ENCODE measurements around the gene PRKG1.

Gene PRKG1

GRCh38 chr10:51214207-51215196, 140.2 kb downstream of the PRKG1 start:
- TF ChIP-seq CTCF (IDR thresholded peaks at IDR 0.05; ENCODE audit: insufficient read depth, low read depth, low read length, missing control alignments): no peak
- no peak for DNase-seq (ENCODE audit: low read depth)
- no peak overlapping the region for H3K4me3 ChIP-seq (ENCODE audit: low read depth, low read length)

- DNase-seq (ENCODE audit: low read depth): no peak
- H3K4me3 ChIP-seq (ENCODE audit: low read depth, low read length): no peak overlapping the region
- no peak for TF ChIP-seq CTCF (IDR thresholded peaks at IDR 0.05; ENCODE audit: insufficient read depth, low read depth, low read length, missing control alignments)
Measured at GRCh38 chr10:51215951-51216834, 141.9 kb downstream of the PRKG1 start.

- no peak overlapping the region for H3K4me3 ChIP-seq (ENCODE audit: low read depth, low read length)
- TF ChIP-seq CTCF (IDR thresholded peaks at IDR 0.05; ENCODE audit: insufficient read depth, low read depth, low read length, missing control alignments): no peak
- DNase-seq (ENCODE audit: low read depth): no peak
Measured at GRCh38 chr10:51217505-51217904, 143.2 kb downstream of the PRKG1 start.

GRCh38 chr10:51224671-51225161, 150.4 kb downstream of the PRKG1 start:
- DNase-seq (ENCODE audit: low read depth): no peak
- TF ChIP-seq CTCF (IDR thresholded peaks at IDR 0.05; ENCODE audit: insufficient read depth, low read depth, low read length, missing control alignments): no peak
- no peak overlapping the region for H3K4me3 ChIP-seq (ENCODE audit: low read depth, low read length)

GRCh38 chr10:51227897-51228713, 153.8 kb downstream of the PRKG1 start:
- TF ChIP-seq CTCF (IDR thresholded peaks at IDR 0.05; ENCODE audit: insufficient read depth, low read depth, low read length, missing control alignments): no peak
- H3K4me3 ChIP-seq (ENCODE audit: low read depth, low read length): no peak overlapping the region
- DNase-seq (ENCODE audit: low read depth): no peak

- no peak overlapping the region for H3K4me3 ChIP-seq (ENCODE audit: low read depth, low read length)
- DNase-seq (ENCODE audit: low read depth): no peak
- no peak for TF ChIP-seq CTCF (IDR thresholded peaks at IDR 0.05; ENCODE audit: insufficient read depth, low read depth, low read length, missing control alignments)
Measured at GRCh38 chr10:51228714-51229100, 154.4 kb downstream of the PRKG1 start.
